ENCODE measurements around the gene POLE. TPM values are rescaled to one million over a fixed set of nuclear protein-coding genes. Genes with fewer than 3 reads are reported as not detected.
A peak's percentile ranks its signal among the peaks of the same experiment; 100 is the strongest.

The POLE gene
- total and polyA plus RNA-seq, 7 experiments from 2014 or later: 3.6 to 138 (median 60.8) TPM

DNA sequence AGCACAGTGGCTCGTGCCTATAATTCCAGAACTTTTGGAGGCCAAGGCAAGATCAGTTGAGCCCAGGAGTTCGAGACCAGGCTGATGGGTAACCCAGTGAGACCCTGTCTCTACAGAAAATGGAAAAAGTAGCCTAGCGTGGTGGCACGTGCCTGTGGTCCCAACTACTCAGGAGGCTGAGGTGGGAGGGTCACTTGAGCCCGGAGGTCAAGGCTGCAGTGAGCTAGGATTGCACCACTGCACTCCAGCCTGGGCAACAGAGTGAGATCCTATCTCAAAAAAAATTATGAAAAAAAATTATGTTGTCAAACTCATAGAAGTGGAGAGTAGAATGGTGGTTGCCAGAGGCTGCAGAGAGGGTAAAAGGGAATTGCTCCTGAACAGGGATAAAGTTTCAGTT lies 73.1 kb downstream of the POLE start:
- H3K36me3 Mint-ChIP-seq: peaks cover 0 to 7% (median 0%) of the 10 kb centered on the region in 5 donors
- peaks cover 33 to 48% (median 47%) of the 10 kb centered on the region in 5 donors for H3K27me3 Mint-ChIP-seq
- H3K27ac ChIP-seq (ENCODE audit: low read depth, low read length): no peak overlapping the region
- no peaks in the 10 kb centered on the region for H3K36me3 ChIP-seq (ENCODE audit: control insufficient read depth in 2 of 3, insufficient read depth in 3 of 3, low read length in 3 of 3)
- H3K4me1 ChIP-seq (ENCODE audit: control insufficient read depth in 2 of 2, insufficient read depth in 2 of 2, low read length in 2 of 2): peaks cover 0 to 15% of the 10 kb centered on the region in 2 donors
- ATAC-seq: no peak
- H3K4me1 Mint-ChIP-seq: peaks cover 5 to 23% (median 18%) of the 10 kb centered on the region in 7 donors
- H3K27ac Mint-ChIP-seq: no peak overlapping the region
- intact Hi-C loops (cut with micrococcal nuclease): loop anchor here in 1 of 2 donors (10.0 kb wide), 1 partner anchor 399 kb away; no protein-coding TSS in a partner anchor
- H3K4me3 ChIP-seq (ENCODE audit: low read length): no peak overlapping the region
- no peak for DNase-seq
- POLR2A ChIA-PET: interaction anchor here (1.7 kb wide), 1 partner anchor 126 kb away, joined by 3 read pairs; no protein-coding TSS in a partner anchor
- H3K4me3 Mint-ChIP-seq: no peak overlapping the region
- peaks cover 4 to 19% of the 10 kb centered on the region in 2 donors for H3K27me3 ChIP-seq (ENCODE audit: control insufficient read depth in 2 of 2, insufficient read depth in 2 of 2, low read length in 2 of 2)
- H3K9me3 ChIP-seq (ENCODE audit: control insufficient read depth in 2 of 3, low read length in 3 of 3): peaks cover 0 to 25% (median 8%) of the 10 kb centered on the region in 3 experiments
- peaks cover 0 to 31% (median 11%) of the 10 kb centered on the region in 11 donors for H3K9me3 Mint-ChIP-seq
- CTCF ChIA-PET: interaction anchor here (1.5 kb wide), 1 partner anchor 199 kb away, joined by 15 read pairs; no protein-coding TSS in a partner anchor

DNA sequence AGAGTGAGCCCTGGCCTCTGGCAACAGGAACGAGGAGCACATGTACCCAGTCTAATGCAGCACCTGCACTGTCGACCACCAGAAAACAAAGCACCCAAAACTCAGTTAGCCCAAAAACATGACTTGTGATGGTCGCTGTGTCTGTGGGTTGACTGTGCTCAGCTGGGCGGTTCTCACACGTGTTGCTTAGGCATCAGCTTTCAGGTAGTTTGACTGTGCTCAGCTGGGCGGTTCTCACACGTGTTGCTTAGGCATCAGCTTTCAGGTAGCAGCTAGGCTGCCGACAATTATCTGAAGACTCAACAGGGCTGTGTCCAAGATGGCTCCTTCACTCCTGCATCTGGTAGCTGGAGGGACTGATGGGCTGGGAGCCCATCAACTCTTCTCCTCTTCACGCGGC lies 75.5 kb downstream of the POLE start:
- Mint-ChIP-seq H3K36me3 (peaks cover 0 to 1% (median 0%) of the 10 kb centered on the region in 5 donors), H3K9me3 (peaks cover 0 to 19% (median 6%) of the 10 kb centered on the region in 11 donors), H3K4me3 (no peak overlapping the region), H3K27ac (no peak overlapping the region), H3K27me3 (peaks cover 26 to 51% (median 45%) of the 10 kb centered on the region in 5 donors), H3K4me1 (peaks cover 5 to 15% (median 9%) of the 10 kb centered on the region in 7 donors)
- no peaks in the 10 kb centered on the region for H3K36me3 ChIP-seq (ENCODE audit: control insufficient read depth in 2 of 3, insufficient read depth in 3 of 3, low read length in 3 of 3)
- no peak overlapping the region for H3K27ac ChIP-seq (ENCODE audit: low read depth, low read length)
- DNase-seq (no peak), ATAC-seq (no peak)
- H3K4me3 ChIP-seq (ENCODE audit: low read length): no peak overlapping the region
- ChIA-PET POLR2A (no interaction called here), CTCF (interaction anchor here (0.6 kb wide), 1 partner anchor 168 kb away, joined by 3 read pairs; no protein-coding TSS in a partner anchor)
- peaks cover 0 to 15% of the 10 kb centered on the region in 2 donors for H3K4me1 ChIP-seq (ENCODE audit: control insufficient read depth in 2 of 2, insufficient read depth in 2 of 2, low read length in 2 of 2)
- peaks cover 0 to 16% (median 2%) of the 10 kb centered on the region in 3 experiments for H3K9me3 ChIP-seq (ENCODE audit: control insufficient read depth in 2 of 3, low read length in 3 of 3)
- intact Hi-C loops (cut with micrococcal nuclease): loop anchor here in 1 of 2 donors (10.0 kb wide), 1 partner anchor 397 kb away; no protein-coding TSS in a partner anchor
- peaks cover 4 to 5% of the 10 kb centered on the region in 2 donors for H3K27me3 ChIP-seq (ENCODE audit: control insufficient read depth in 2 of 2, insufficient read depth in 2 of 2, low read length in 2 of 2)

DNA sequence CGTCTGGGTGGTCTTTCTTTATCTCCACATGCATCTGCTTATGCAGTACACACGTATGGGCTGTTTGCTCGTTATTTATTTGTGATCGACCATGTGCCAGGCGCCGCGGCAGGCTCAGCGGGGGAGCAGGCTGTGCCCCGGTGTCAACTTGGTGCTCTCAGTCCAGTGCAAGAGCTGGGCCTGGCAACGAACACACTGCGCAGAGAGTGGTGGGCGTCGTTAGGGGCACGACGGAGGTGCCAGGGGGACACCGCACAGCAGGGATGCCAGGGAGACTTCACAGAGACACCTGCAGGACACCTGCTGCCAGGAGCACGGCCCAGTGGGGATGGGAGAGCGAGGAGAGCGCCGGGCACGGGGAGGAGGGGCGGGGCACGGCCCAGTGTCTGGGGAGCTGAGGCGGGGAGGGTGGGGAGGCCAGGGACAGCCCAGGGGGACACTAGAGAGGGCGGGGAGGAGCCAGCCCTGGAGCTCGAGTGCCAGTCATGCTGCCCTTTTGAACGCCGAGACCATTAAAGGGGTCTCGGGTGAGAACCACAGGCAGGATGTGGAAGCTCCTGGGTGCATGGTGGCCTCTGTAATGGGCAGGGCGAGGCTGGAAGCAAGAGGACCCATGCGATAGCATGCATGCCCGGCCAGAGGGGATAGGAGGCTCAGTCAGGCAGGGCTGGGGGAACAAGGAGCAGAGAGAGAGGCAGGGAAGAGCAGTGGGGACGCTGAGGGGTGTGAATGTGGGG lies 76.1 kb downstream of the POLE start:
- ATAC-seq: no peak
- H3K27ac Mint-ChIP-seq: no peak overlapping the region
- Histone ChIP-seq H3K36me3 (ENCODE audit: control insufficient read depth in 2 of 3, insufficient read depth in 3 of 3, low read length in 3 of 3) (no peaks in the 10 kb centered on the region), H3K4me3 (ENCODE audit: low read length) (no peak overlapping the region), H3K27ac (ENCODE audit: low read depth, low read length) (no peak overlapping the region), H3K9me3 (ENCODE audit: control insufficient read depth in 2 of 3, low read length in 3 of 3) (peaks cover 0 to 10% (median 0%) of the 10 kb centered on the region in 3 experiments), H3K4me1 (ENCODE audit: control insufficient read depth in 2 of 2, insufficient read depth in 2 of 2, low read length in 2 of 2) (peaks cover 0 to 15% of the 10 kb centered on the region in 2 donors), H3K27me3 (ENCODE audit: control insufficient read depth in 2 of 2, insufficient read depth in 2 of 2, low read length in 2 of 2) (peaks cover 4 to 5% of the 10 kb centered on the region in 2 donors)
- H3K4me1 Mint-ChIP-seq: peaks cover 5 to 15% (median 10%) of the 10 kb centered on the region in 7 donors
- peak overlapping the region in 6 of 10 donors; percentile 48 to 76 (median 69) for H3K4me3 Mint-ChIP-seq
- ChIA-PET CTCF (interaction anchor here (0.5 to 0.6 kb wide), 2 partner anchors 50 to 108 kb away, joined by 3 read pairs; no protein-coding TSS in a partner anchor), POLR2A (interaction anchor here (0.8 kb wide), 1 partner anchor 191 kb away, joined by 3 read pairs; no protein-coding TSS in a partner anchor)
- peaks cover 0 to 16% (median 4%) of the 10 kb centered on the region in 11 donors for H3K9me3 Mint-ChIP-seq
- H3K36me3 Mint-ChIP-seq: no peaks in the 10 kb centered on the region
- peaks cover 30 to 56% (median 48%) of the 10 kb centered on the region in 5 donors for H3K27me3 Mint-ChIP-seq
- DNase-seq: no peak
- intact Hi-C loops (cut with micrococcal nuclease): loop anchor here in 1 of 2 donors (10.0 kb wide), 1 partner anchor 396 kb away; no protein-coding TSS in a partner anchor

DNA sequence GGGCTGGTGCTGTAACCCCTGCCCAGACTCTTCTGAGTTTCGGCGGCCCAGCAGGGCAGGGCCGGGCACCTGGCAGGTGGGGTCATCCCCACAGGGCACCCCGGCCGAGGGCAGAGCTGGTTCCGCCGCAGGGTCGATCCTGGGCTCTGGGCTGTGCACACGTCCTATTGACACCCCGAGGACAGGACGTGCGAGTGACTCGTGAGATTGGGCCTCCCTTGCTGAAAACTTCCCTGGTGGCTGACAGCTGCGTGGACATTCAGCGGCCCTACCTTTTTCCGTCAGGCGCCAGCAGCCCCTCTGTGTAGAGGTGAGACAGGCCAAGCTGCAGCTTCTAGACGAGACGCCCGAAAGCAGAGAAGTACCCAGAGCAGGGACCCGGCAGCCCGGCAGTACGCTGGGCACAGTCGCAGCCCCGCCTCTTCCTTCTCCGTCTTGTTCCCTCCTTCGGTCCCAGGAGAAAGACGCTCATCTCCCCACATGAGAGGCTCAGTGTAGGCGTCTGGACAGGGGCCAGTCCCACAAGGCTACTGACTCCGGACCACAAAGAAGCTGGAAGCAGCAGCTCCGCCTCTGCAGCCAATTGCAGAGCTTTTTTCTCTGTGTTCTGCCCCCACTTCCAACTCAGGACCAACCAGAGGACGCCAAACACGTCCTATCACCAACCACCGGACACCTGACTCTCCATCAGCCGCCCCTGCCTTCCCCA lies 76.9 kb downstream of the POLE start, which contains the start of gene LRCOL1:
LRCOL1 (minus strand) TSS at position 532 of the 709 bp plus-strand sequence. CDS start 4,331 bp downstream, outside the sequence.
- CTCF ChIA-PET: interaction anchor here (0.5 to 0.6 kb wide), 3 partner anchors 49 to 111 kb away, joined by 3 read pairs; no protein-coding TSS in a partner anchor
- peak within 1 kb of the TSS in 1 of 9 donors; percentile 20 for H3K27ac Mint-ChIP-seq
- Histone ChIP-seq H3K4me1 (ENCODE audit: control insufficient read depth in 2 of 2, insufficient read depth in 2 of 2, low read length in 2 of 2) (peaks cover 0 to 13% of the 10 kb centered on the region in 2 donors), H3K27me3 (ENCODE audit: control insufficient read depth in 2 of 2, insufficient read depth in 2 of 2, low read length in 2 of 2) (no peaks in the 10 kb centered on the region), H3K9me3 (ENCODE audit: control insufficient read depth in 2 of 3, low read length in 3 of 3) (peaks cover 0 to 7% (median 0%) of the 10 kb centered on the region in 3 experiments), H3K36me3 (ENCODE audit: control insufficient read depth in 2 of 3, insufficient read depth in 3 of 3, low read length in 3 of 3) (no peaks in the 10 kb centered on the region), H3K27ac (ENCODE audit: low read depth, low read length) (no peak within 1 kb of the TSS), H3K4me3 (ENCODE audit: low read length) (no peak within 1 kb of the TSS)
- POLR2A ChIA-PET: interaction anchor here (0.6 to 0.8 kb wide), 2 partner anchors 190 to 906 kb away, joined by 3 to 5 read pairs; no protein-coding TSS in a partner anchor
- H3K4me3 Mint-ChIP-seq: peak within 1 kb of the TSS in 9 of 10 donors; percentile 25 to 76 (median 66)
- no peaks in the 10 kb centered on the region for H3K36me3 Mint-ChIP-seq
- intact Hi-C loops (cut with micrococcal nuclease): loop anchor here in 1 of 2 donors (10.0 kb wide), 1 partner anchor 395 kb away; no protein-coding TSS in a partner anchor
- H3K9me3 Mint-ChIP-seq: peaks cover 0 to 10% (median 4%) of the 10 kb centered on the region in 11 donors
- ATAC-seq (peak; percentile 36), DNase-seq (no peak)
- peaks cover 23 to 50% (median 44%) of the 10 kb centered on the region in 5 donors for H3K27me3 Mint-ChIP-seq
- peaks cover 4 to 15% (median 9%) of the 10 kb centered on the region in 7 donors for H3K4me1 Mint-ChIP-seq

DNA sequence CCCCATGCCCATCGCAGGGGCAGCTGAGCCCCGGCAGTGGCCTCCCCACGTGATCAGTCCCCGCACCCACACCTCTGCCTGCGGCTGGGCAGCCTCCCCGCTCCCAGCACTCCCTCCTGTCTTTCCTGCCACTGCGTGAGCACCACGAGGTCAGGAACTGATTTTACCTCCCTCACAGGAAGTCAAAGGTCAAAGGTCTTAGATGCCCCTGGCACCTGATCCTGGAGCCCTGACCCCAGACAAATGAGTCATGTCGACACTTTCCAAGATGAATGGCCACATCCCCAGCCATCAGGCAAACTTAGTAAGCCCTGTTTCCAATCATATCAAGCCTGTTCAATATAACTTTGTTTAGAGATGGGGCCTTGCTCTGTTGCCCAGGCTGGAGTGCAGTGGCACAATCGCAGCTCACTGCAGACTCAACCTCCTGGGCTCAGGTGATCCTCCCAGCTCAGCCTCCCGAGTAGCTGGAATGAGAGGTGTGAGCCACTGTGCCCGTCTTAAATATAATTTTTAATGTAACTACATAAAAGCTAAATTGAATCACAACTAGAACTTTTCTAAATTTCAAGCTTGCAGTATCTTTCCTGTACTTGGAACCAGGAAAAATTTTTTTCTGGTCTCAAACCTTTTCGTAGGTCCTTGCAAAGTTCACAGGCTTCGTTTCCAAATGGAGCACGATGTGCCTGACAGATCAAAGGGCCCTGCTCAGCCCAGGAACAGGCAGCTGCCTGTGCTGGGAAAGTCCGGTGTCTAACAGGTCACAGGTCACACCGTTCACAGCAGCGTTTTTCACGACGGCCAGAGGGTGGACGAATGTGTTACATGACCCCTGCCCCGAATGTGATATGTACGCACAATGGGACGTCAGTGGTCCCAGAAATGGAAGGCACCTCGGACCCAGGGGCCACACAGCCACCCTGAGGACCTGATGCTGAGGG lies 78.6 kb downstream of the POLE start:
- H3K4me1 ChIP-seq (ENCODE audit: control insufficient read depth in 2 of 2, insufficient read depth in 2 of 2, low read length in 2 of 2): peaks cover 0 to 10% of the 10 kb centered on the region in 2 donors
- H3K27ac ChIP-seq (ENCODE audit: low read depth, low read length): no peak overlapping the region
- H3K4me3 ChIP-seq (ENCODE audit: low read length): no peak overlapping the region
- H3K9me3 ChIP-seq (ENCODE audit: control insufficient read depth in 2 of 3, low read length in 3 of 3): peaks cover 0 to 7% (median 0%) of the 10 kb centered on the region in 3 experiments
- POLR2A ChIA-PET: no interaction called here
- CTCF ChIA-PET: no interaction called here
- H3K36me3 ChIP-seq (ENCODE audit: control insufficient read depth in 2 of 3, insufficient read depth in 3 of 3, low read length in 3 of 3): no peaks in the 10 kb centered on the region
- H3K4me1 Mint-ChIP-seq: peaks cover 0 to 9% (median 5%) of the 10 kb centered on the region in 7 donors
- no peaks in the 10 kb centered on the region for H3K36me3 Mint-ChIP-seq
- peak overlapping the region in 1 of 10 donors; percentile 12 for H3K4me3 Mint-ChIP-seq
- H3K9me3 Mint-ChIP-seq: peaks cover 0 to 5% (median 1%) of the 10 kb centered on the region in 11 donors
- H3K27ac Mint-ChIP-seq: no peak overlapping the region
- intact Hi-C loops (cut with micrococcal nuclease): no loop called here
- peaks cover 22 to 53% (median 48%) of the 10 kb centered on the region in 5 donors for H3K27me3 Mint-ChIP-seq
- no peaks in the 10 kb centered on the region for H3K27me3 ChIP-seq (ENCODE audit: control insufficient read depth in 2 of 2, insufficient read depth in 2 of 2, low read length in 2 of 2)
- ATAC-seq: no peak
- DNase-seq: no peak

All from naive thymus-derived CD4-positive, alpha-beta T cell (primary cell).